HepG2 (cell line): ENCODE measurements around the gene RPS6KL1. TPM values are rescaled to one million over a fixed set of nuclear protein-coding genes. Genes with fewer than 3 reads are reported as not detected.

Experiments used
- ARID4A ChIP-seq: sonication (generic); formaldehyde crosslinking; IDR thresholded peaks from 2 replicates; pipeline ENCODE4 v1.5.0; 2020; ENCODE audit warnings: mild to moderate bottlenecking, missing genetic modification reagents, borderline replicate concordance
- ARNT2 ChIP-seq: sonication (generic); formaldehyde crosslinking; IDR thresholded peaks from 2 replicates; pipeline ENCODE4 v1.8.0; 2022; ENCODE audit warnings: mild to moderate bottlenecking, low read depth, missing genetic modification reagents, moderate library complexity
- ASH2L ChIP-seq: fragments of 300-600, 200-600 bp; sonication (generic); IDR thresholded peaks from 2 replicates; pipeline ENCODE4 v1.7.0; 2017; ENCODE audit warnings: low read depth, mild to moderate bottlenecking, moderate library complexity, mixed read lengths, low read length; ENCODE audit not compliant: insufficient read length
- CHD2 ChIP-seq: IDR thresholded peaks from 2 replicates; pipeline ENCODE4 v1.6.1; 2011; ENCODE audit warnings: low read depth, low read length, improper control_type of control experiment
- GABPB1 ChIP-seq: IDR thresholded peaks from 2 replicates; pipeline ENCODE4 v1.6.1; 2016; ENCODE audit warnings: mild to moderate bottlenecking, missing genetic modification reagents, moderate library complexity, missing compliant biosample characterization
- GATA4 ChIP-seq: sonication (generic); IDR thresholded peaks from 2 replicates; pipeline ENCODE4 v1.6.1; 2016; ENCODE audit warnings: antibody characterized with exemption, low read depth, borderline replicate concordance
- GATAD1 ChIP-seq: IDR thresholded peaks from 2 replicates; pipeline ENCODE4 v1.6.1; 2016; ENCODE audit warnings: missing genetic modification reagents, missing compliant biosample characterization
- GFI1 ChIP-seq: sonication (generic); formaldehyde crosslinking; IDR thresholded peaks from 2 replicates; pipeline ENCODE4 v1.5.0; 2020; ENCODE audit warnings: missing genetic modification reagents, mild to moderate bottlenecking, borderline replicate concordance
- ISL2 ChIP-seq: sonication (generic); formaldehyde crosslinking; IDR thresholded peaks from 2 replicates; pipeline ENCODE4 v1.5.0; 2020; ENCODE audit warnings: missing genetic modification reagents
- KDM5B ChIP-seq: sonication (generic); formaldehyde crosslinking; IDR thresholded peaks from 2 replicates; pipeline ENCODE4 v1.4.0; 2020; ENCODE audit warnings: missing genetic modification reagents, mild to moderate bottlenecking, borderline replicate concordance
- MTA3 ChIP-seq: sonication (generic); formaldehyde crosslinking; IDR thresholded peaks from 2 replicates; pipeline ENCODE4 v1.4.0; 2020; ENCODE audit warnings: missing genetic modification reagents
- MXD1 ChIP-seq: sonication (generic); formaldehyde crosslinking; IDR thresholded peaks from 2 replicates; pipeline ENCODE4 v1.4.0; 2020; ENCODE audit warnings: mild to moderate bottlenecking, missing genetic modification reagents
- POLR2A ChIP-seq, 2 experiments: IDR thresholded peaks; 2 replicates each; pipeline ENCODE4 v1.6.1; 2011; ENCODE audit warnings: low read depth in 2 of 2, low read length in 2 of 2, mild to moderate bottlenecking in 1 of 2, moderate library complexity in 1 of 2; ENCODE audit not compliant: insufficient read depth in 1 of 2
- RARA ChIP-seq: IDR thresholded peaks from 2 replicates; pipeline ENCODE4 v1.6.1; 2016; ENCODE audit warnings: missing genetic modification reagents, missing compliant biosample characterization
- ZNF3 ChIP-seq: IDR thresholded peaks from 2 replicates; pipeline ENCODE4 v1.7.0; 2017; ENCODE audit warnings: inconsistent platforms
- ZNF326 ChIP-seq: sonication (generic); formaldehyde crosslinking; IDR thresholded peaks from 2 replicates; pipeline ENCODE4 v1.4.0; 2020; ENCODE audit warnings: missing genetic modification reagents, borderline replicate concordance
- ZNF878 ChIP-seq: sonication (generic); formaldehyde crosslinking; IDR thresholded peaks from 2 replicates; pipeline ENCODE4 v1.8.1; 2023; ENCODE audit warnings: mild to moderate bottlenecking, missing genetic modification reagents, moderate library complexity
- polyA plus RNA-seq, 8 experiments: library from polyadenylated mRNA; depleted of rRNA in 3 of 8; stranded (reverse) in 7 of 8; unstranded in 1 of 8; fragments of >200 nt; fragmentation: Illumina TruSeq in 4 of 8; extraction: Trizol in 4 of 8; gene quantifications; 2 replicates each; pipeline versions ENCODE4 v1.2.1 to v1.2.3, GENCODE V29; 2011 to 2016; ENCODE audit warnings: low read depth in 4 of 8, missing spikeins in 1 of 8, mixed read lengths in 1 of 8; ENCODE audit not compliant: insufficient read depth in 1 of 8
- total RNA-seq, 5 experiments: library from RNA; depleted of rRNA; stranded (reverse); fragments of >200 nt; fragmentation: Illumina TruSeq; extraction: Trizol; gene quantifications; 2 replicates each; pipeline ENCODE4 v1.2.3, GENCODE V29; 2016; ENCODE audit warnings: low read depth in 1 of 5
- TF ChIP-seq, protein P1 (sequence below): sonication (generic); formaldehyde crosslinking; IDR thresholded peaks from 2 replicates; pipeline ENCODE4 v1.4.0; 2020; ENCODE audit warnings: missing genetic modification reagents
- TF ChIP-seq, protein P2 (sequence below): sonication (generic); formaldehyde crosslinking; IDR thresholded peaks from 2 replicates; pipeline ENCODE4 v1.4.0; 2020; ENCODE audit warnings: missing genetic modification reagents

The RPS6KL1 gene
- total and polyA plus RNA-seq, 2 of the 13 experiments (the other 11 are each of a cell fraction or from before 2014, with no cell fraction given): 6.5 to 11.5 TPM

- TF ChIP-seq ARID4A (CRISPR knock-in tag) (peak; percentile 36; the same call in 1 of the 2 replicates), CHD2 (peak; percentile 60; the same call in 1 of the 2 replicates), MXD1 (CRISPR knock-in tag) (peak; percentile 44; the same call in 1 of the 2 replicates), KDM5B (CRISPR knock-in tag) (peak; percentile 28; the same call in 1 of the 2 replicates), ISL2 (CRISPR knock-in tag) (peak; percentile 25; the same call in 1 of the 2 replicates), ZNF3 (CRISPR knock-in tag) (no peak), POLR2A (IDR thresholded peaks at IDR 0.05; ENCODE audit: insufficient read depth in 1 of 2, low read depth in 2 of 2, low read length in 2 of 2) (peak in 1 of 2 experiments; percentile 78; a peak in 2 of 4 replicates), GFI1 (no peak), RARA (no peak), ASH2L (peak; percentile 47), MTA3 (CRISPR knock-in tag) (no peak), ZNF878 (no peak), ARNT2 (CRISPR knock-in tag) (peak; percentile 82), GATAD1 (no peak), GATA4 (0 out of 2 replicates have a peak, but pooled peaks have one; percentile 45), ZNF326 (CRISPR knock-in tag) (no peak), GABPB1 (CRISPR knock-in tag) (peak; percentile 64; the same call in 1 of the 2 replicates)
- TF ChIP-seq, protein P1, sequence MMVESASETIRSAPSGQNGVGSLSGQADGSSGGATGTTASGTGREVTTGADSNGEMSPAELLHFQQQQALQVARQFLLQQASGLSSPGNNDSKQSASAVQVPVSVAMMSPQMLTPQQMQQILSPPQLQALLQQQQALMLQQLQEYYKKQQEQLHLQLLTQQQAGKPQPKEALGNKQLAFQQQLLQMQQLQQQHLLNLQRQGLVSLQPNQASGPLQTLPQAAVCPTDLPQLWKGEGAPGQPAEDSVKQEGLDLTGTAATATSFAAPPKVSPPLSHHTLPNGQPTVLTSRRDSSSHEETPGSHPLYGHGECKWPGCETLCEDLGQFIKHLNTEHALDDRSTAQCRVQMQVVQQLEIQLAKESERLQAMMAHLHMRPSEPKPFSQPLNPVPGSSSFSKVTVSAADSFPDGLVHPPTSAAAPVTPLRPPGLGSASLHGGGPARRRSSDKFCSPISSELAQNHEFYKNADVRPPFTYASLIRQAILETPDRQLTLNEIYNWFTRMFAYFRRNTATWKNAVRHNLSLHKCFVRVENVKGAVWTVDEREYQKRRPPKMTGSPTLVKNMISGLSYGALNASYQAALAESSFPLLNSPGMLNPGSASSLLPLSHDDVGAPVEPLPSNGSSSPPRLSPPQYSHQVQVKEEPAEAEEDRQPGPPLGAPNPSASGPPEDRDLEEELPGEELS (CRISPR knock-in tag): no peak
- TF ChIP-seq, protein P2, sequence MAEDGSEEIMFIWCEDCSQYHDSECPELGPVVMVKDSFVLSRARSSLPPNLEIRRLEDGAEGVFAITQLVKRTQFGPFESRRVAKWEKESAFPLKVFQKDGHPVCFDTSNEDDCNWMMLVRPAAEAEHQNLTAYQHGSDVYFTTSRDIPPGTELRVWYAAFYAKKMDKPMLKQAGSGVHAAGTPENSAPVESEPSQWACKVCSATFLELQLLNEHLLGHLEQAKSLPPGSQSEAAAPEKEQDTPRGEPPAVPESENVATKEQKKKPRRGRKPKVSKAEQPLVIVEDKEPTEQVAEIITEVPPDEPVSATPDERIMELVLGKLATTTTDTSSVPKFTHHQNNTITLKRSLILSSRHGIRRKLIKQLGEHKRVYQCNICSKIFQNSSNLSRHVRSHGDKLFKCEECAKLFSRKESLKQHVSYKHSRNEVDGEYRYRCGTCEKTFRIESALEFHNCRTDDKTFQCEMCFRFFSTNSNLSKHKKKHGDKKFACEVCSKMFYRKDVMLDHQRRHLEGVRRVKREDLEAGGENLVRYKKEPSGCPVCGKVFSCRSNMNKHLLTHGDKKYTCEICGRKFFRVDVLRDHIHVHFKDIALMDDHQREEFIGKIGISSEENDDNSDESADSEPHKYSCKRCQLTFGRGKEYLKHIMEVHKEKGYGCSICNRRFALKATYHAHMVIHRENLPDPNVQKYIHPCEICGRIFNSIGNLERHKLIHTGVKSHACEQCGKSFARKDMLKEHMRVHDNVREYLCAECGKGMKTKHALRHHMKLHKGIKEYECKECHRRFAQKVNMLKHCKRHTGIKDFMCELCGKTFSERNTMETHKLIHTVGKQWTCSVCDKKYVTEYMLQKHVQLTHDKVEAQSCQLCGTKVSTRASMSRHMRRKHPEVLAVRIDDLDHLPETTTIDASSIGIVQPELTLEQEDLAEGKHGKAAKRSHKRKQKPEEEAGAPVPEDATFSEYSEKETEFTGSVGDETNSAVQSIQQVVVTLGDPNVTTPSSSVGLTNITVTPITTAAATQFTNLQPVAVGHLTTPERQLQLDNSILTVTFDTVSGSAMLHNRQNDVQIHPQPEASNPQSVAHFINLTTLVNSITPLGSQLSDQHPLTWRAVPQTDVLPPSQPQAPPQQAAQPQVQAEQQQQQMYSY (CRISPR knock-in tag): peak; percentile 93
These were observed 32.4 kb upstream of the RPS6KL1 start, which contains the start of gene PGF (continued) for GRCh38 chr14:74955229-74956026.
